Suprapubic skin (tissue), 4 donors: ENCODE results near the gene COX18. TPM values are rescaled to one million over a fixed set of nuclear protein-coding genes. Genes with fewer than 3 reads are reported as not detected.

ENCODE experiments used
- DNase-seq, 2 donors: peaks; one replicate each; pipeline ENCODE4 v3.0.0-alpha.2; 2019; ENCODE audit warnings: low spot score in 2 of 2
- H3K27ac ChIP-seq: fragments of 200-600 bp; sonication (generic); one replicate; pipeline ENCODE4 v1.5.1; 2019
- H3K27me3 ChIP-seq: fragments of 200-600 bp; sonication (generic); one replicate; pipeline ENCODE4 v1.5.1; 2019
- H3K36me3 ChIP-seq: fragments of 200-600 bp; sonication (generic); one replicate; pipeline ENCODE4 v1.5.1; 2019
- H3K4me1 ChIP-seq: fragments of 200-600 bp; sonication (generic); one replicate; pipeline ENCODE4 v1.5.1; 2019
- H3K4me3 ChIP-seq: fragments of 200-600 bp; sonication (generic); one replicate; pipeline ENCODE4 v1.5.1; 2019; ENCODE audit warnings: mild to moderate bottlenecking
- H3K9me3 ChIP-seq: fragments of 200-600 bp; sonication (generic); one replicate; pipeline ENCODE4 v1.5.1; 2019
- EP300 ChIP-seq: sonication (generic); formaldehyde crosslinking; IDR thresholded peaks from one replicate; pipeline ENCODE4 v1.6.1; 2017; ENCODE audit warnings: antibody characterized with exemption
- POLR2A ChIP-seq, 2 donors: fragments of 450-650 bp; IDR thresholded peaks; one replicate each; pipeline ENCODE4 v1.6.1; 2017; ENCODE audit warnings: antibody characterized with exemption in 2 of 2, mild to moderate bottlenecking in 2 of 2, moderate library complexity in 2 of 2
- POLR2AphosphoS5 ChIP-seq, 3 donors: sonication (generic); formaldehyde crosslinking; IDR thresholded peaks; one replicate each; pipeline ENCODE4 v1.6.1; 2017; ENCODE audit warnings: antibody characterized with exemption in 3 of 3
- WGBS: methylation state at CpG from one replicate; pipeline ENCODE4 v1.1.5; 2018; 5-methylcytosine and 5-hydroxymethylcytosine counted together
- total RNA-seq, 4 donors: library from RNA; depleted of rRNA; stranded (reverse); fragments of >200 nt; gene quantifications; one replicate each; pipeline ENCODE4 v1.1.0, GENCODE V29; 2016
- TF ChIP-seq, protein P1 (sequence below), 2 donors: fragments of 200-600 bp in 1 of 2; fragments of 450-650 bp in 1 of 2; sonication (generic) in 1 of 2; IDR thresholded peaks; one replicate each; pipeline ENCODE4 v1.5.1; 2016 to 2019; ENCODE audit warnings: antibody characterized with exemption in 2 of 2, mild to moderate bottlenecking in 1 of 2, moderate library complexity in 1 of 2

Gene COX18
- total RNA-seq, 4 donors from 2014 or later: 11.2 to 20.7 (median 13.9) TPM

DNA sequence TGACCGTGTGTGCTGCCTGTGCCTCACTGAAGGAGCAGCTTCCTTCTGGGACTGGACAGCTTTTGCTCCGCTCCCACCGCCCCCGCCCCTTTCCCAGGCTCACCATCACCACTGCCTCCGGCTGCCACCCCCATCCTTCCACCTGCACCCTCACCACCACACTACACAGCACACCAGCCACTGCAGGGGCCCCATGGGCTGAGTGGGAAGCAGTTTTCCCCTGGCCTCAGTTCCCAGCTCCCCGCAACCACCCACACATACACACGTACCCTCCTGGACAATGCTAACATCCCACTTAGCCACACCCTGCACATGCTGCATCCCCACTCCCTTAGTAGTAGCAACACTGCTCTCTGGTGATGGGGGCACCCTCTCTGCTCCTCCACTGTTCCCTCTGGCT is 29.6 kb upstream of the COX18 start:
- DNase-seq: no peak
- Histone ChIP-seq H3K4me1 (no peaks in the 10 kb centered on the region), H3K36me3 (peaks cover 81% of the 10 kb centered on the region), H3K27me3 (no peaks in the 10 kb centered on the region), H3K27ac (no peak overlapping the region), H3K4me3 (no peak overlapping the region), H3K9me3 (no peaks in the 10 kb centered on the region)
- WGBS: 88% methylated on average over 7 of the region's 7 CpGs
- TF ChIP-seq EP300: no peak
- TF ChIP-seq, protein P1, sequence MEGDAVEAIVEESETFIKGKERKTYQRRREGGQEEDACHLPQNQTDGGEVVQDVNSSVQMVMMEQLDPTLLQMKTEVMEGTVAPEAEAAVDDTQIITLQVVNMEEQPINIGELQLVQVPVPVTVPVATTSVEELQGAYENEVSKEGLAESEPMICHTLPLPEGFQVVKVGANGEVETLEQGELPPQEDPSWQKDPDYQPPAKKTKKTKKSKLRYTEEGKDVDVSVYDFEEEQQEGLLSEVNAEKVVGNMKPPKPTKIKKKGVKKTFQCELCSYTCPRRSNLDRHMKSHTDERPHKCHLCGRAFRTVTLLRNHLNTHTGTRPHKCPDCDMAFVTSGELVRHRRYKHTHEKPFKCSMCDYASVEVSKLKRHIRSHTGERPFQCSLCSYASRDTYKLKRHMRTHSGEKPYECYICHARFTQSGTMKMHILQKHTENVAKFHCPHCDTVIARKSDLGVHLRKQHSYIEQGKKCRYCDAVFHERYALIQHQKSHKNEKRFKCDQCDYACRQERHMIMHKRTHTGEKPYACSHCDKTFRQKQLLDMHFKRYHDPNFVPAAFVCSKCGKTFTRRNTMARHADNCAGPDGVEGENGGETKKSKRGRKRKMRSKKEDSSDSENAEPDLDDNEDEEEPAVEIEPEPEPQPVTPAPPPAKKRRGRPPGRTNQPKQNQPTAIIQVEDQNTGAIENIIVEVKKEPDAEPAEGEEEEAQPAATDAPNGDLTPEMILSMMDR (IDR thresholded peaks at IDR 0.05): no peak
- no peak for TF ChIP-seq POLR2A (IDR thresholded peaks at IDR 0.05)
- TF ChIP-seq POLR2AphosphoS5 (IDR thresholded peaks at IDR 0.05): no peak

DNA sequence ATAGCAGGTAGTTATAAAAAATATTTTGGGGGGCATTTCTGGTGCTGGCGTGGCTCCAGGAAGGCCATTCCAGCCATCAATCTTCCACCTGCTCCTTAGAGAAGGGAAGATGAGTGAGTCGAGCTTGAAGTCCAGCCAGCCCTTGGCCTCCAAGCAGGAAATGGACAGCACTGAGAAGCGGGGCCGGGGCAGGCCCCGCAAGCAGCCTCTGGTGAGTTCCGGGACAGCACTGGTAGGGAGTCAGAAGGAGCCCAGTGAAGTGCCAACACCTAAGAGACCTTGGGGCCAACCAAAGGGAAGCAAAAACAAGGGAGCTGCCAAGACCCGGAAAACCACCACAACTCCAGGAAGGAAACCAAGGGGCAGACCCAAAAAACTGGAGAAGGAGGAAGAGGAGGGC is 29.2 kb upstream of the COX18 start:
- WGBS: 85% methylated on average over 7 of the region's 7 CpGs
- Histone ChIP-seq H3K9me3 (no peaks in the 10 kb centered on the region), H3K4me3 (no peak overlapping the region), H3K36me3 (peaks cover 83% of the 10 kb centered on the region), H3K27ac (no peak overlapping the region), H3K4me1 (no peaks in the 10 kb centered on the region), H3K27me3 (no peaks in the 10 kb centered on the region)
- TF ChIP-seq POLR2AphosphoS5 (IDR thresholded peaks at IDR 0.05) (no peak), EP300 (no peak), POLR2A (IDR thresholded peaks at IDR 0.05) (no peak)
- TF ChIP-seq, protein P1 (IDR thresholded peaks at IDR 0.05): no peak
- no peak for DNase-seq

DNA sequence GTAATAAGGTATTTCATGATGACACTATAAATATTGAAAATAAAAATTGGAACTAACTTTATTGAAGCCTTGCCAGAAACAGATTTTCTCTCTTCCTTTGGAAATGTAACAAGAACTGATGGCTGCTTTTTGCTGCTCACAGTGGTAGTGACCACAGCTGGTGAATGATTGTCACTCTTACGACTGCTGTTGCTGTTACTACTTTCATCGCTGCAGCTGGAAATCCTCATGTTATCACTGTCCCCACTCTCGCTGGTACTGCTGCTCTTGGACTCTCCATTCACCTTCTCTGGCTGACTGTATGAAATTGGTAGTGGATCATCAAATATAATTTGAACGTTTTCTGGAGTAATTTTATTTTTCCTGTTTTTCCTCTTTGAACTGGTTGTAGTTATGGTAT is 28.5 kb upstream of the COX18 start:
- Histone ChIP-seq H3K4me3 (no peak overlapping the region), H3K9me3 (no peaks in the 10 kb centered on the region), H3K27ac (no peak overlapping the region), H3K4me1 (no peaks in the 10 kb centered on the region), H3K27me3 (no peaks in the 10 kb centered on the region), H3K36me3 (peaks cover 79% of the 10 kb centered on the region)
- TF ChIP-seq EP300 (no peak), POLR2AphosphoS5 (IDR thresholded peaks at IDR 0.05) (no peak), POLR2A (IDR thresholded peaks at IDR 0.05) (no peak)
- TF ChIP-seq, protein P1 (IDR thresholded peaks at IDR 0.05): no peak
- WGBS: 92% methylated on average over 4 of the region's 4 CpGs
- DNase-seq: no peak

DNA sequence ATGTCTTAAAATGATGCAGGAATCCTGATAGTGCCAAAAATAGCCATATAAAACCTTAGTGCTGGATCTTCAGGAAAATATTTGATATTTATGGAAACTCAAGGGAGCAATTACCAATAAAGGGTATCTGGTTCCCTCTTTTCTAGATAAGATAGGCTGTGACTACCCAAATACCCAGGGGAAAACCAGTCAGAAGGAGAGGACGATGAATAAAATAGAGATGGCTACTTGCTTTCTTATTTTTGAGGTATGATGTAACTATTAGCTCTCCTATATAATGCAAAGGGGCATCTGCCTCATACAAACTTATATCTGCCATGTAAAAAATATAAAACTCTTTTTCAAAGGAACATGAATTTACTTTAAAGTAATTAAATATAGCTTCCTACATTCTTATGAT is 23.4 kb upstream of the COX18 start:
- H3K27me3 ChIP-seq: no peaks in the 10 kb centered on the region
- H3K4me1 ChIP-seq: no peaks in the 10 kb centered on the region
- WGBS: 88% methylated on average over 1 of the region's 1 CpG
- TF ChIP-seq EP300 (no peak), POLR2AphosphoS5 (IDR thresholded peaks at IDR 0.05) (no peak), POLR2A (IDR thresholded peaks at IDR 0.05) (no peak)
- TF ChIP-seq, protein P1 (IDR thresholded peaks at IDR 0.05): no peak
- peaks cover 59% of the 10 kb centered on the region for H3K36me3 ChIP-seq
- H3K4me3 ChIP-seq: no peak overlapping the region
- H3K9me3 ChIP-seq: no peaks in the 10 kb centered on the region
- H3K27ac ChIP-seq: no peak overlapping the region
- DNase-seq: no peak

DNA sequence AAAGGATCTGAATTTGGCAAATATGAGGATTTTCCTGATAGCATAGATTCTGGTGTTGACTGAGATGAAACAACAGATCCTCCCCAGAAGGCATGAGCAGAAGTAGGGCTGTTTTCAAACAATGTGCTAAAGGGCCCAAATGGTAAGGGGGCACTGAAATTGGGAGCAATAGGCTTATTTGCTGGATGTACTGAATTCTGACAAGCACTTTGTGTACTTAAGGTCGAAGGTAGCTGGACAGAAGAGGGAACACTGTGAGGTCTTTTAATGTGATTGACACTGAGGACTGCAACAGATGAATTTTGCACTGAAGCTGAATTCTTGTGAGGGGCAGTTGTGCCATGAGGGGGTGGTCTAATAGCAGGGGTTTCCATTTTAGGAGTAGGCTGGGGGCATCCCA is 21.2 kb upstream of the COX18 start:
- DNase-seq: no peak
- no peak overlapping the region for H3K4me3 ChIP-seq
- no peaks in the 10 kb centered on the region for H3K27me3 ChIP-seq
- no peak overlapping the region for H3K27ac ChIP-seq
- peaks cover 53% of the 10 kb centered on the region for H3K36me3 ChIP-seq
- 100% methylated on average over 1 of the region's 1 CpG for WGBS
- no peaks in the 10 kb centered on the region for H3K9me3 ChIP-seq
- H3K4me1 ChIP-seq: peaks cover 2% of the 10 kb centered on the region
- TF ChIP-seq EP300 (no peak), POLR2A (IDR thresholded peaks at IDR 0.05) (no peak), POLR2AphosphoS5 (IDR thresholded peaks at IDR 0.05) (no peak)

DNA sequence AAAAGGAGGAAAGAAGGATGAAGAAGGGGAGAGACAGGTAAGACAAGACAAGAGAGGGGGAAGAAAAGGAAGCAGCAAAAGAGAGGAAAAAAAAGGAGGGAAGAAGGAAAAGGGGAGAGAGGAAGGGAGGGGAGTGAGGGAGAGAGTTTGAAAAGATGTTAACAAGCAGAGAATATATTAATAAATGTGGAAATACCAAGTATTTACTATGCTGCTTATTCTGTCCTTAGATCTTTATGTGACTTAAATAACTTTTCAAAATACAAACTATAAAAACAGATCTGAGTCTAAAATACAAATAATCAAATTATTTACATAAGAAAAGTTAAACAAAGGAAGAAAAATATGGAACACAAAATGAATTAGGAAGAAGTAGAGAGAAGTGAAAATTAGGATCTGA is 18.4 kb upstream of the COX18 start:
- no peak for DNase-seq
- no peaks in the 10 kb centered on the region for H3K27me3 ChIP-seq
- H3K4me1 ChIP-seq: peaks cover 2% of the 10 kb centered on the region
- peaks cover 50% of the 10 kb centered on the region for H3K36me3 ChIP-seq
- no peak overlapping the region for H3K4me3 ChIP-seq
- TF ChIP-seq POLR2AphosphoS5 (IDR thresholded peaks at IDR 0.05) (no peak), POLR2A (IDR thresholded peaks at IDR 0.05) (no peak), EP300 (no peak)
- TF ChIP-seq, protein P1 (IDR thresholded peaks at IDR 0.05): no peak
- H3K27ac ChIP-seq: no peak overlapping the region
- no peaks in the 10 kb centered on the region for H3K9me3 ChIP-seq
